Upper lobe of right lung (tissue), 1 donor: ENCODE measurements around the gene OPN1MW. TPM values are rescaled to one million over a fixed set of nuclear protein-coding genes. Genes with fewer than 3 reads are reported as not detected.
"Not testable (repeated sequence)": the region's sequence is repeated elsewhere in the genome, so short reads cannot be mapped to it uniquely, and the experiment has no call there.

Experiments
- ATAC-seq: fragments of 200-7000 bp; cut with Tn5 transposase; one replicate; pipeline ENCODE4 v1.9.1; 2020; ENCODE audit warnings: mild to moderate bottlenecking, moderate library complexity
- DNase-seq: peaks from one replicate; pipeline ENCODE4 v3.0.0-alpha.2; 2020
- H3K27ac ChIP-seq: fragments of 200-600 bp; one replicate; pipeline ENCODE4 v1.8.0; 2022
- H3K27me3 ChIP-seq: fragments of 200-600 bp; one replicate; pipeline ENCODE4 v1.8.0; 2022; ENCODE audit warnings: mild to moderate bottlenecking
- H3K36me3 ChIP-seq: fragments of 200-600 bp; one replicate; pipeline ENCODE4 v1.8.0; 2022
- H3K4me1 ChIP-seq: fragments of 200-600 bp; one replicate; pipeline ENCODE4 v1.8.0; 2022
- H3K4me3 ChIP-seq: fragments of 200-600 bp; one replicate; pipeline ENCODE4 v1.8.0; 2022; ENCODE audit warnings: mild to moderate bottlenecking
- H3K9me3 ChIP-seq: fragments of 200-600 bp; one replicate; pipeline ENCODE4 v1.8.0; 2022
- intact Hi-C: fragments of 100-400 bp; cut with DNase I; formaldehyde crosslinking; loops from one replicate; pipeline ENCODE4 v1.11.0; 2022
- long read RNA-seq: library from polyadenylated mRNA; unstranded; transcript quantifications from one replicate; pipeline ENCODE4 v2.0.0, GENCODE V29; 2021
- total RNA-seq: library from RNA; stranded (reverse); fragmentation: NEBNext Ultra II Directional; extraction: Animal tissue kit (Norgen Biotek cat#: 25700); gene quantifications from one replicate; pipeline ENCODE4 v1.2.1, GENCODE V29; 2021
- TF ChIP-seq, protein P1 (sequence below): fragments of 200-600 bp; IDR thresholded peaks from one replicate; pipeline ENCODE4 v1.8.0; 2022; ENCODE audit warnings: antibody characterized with exemption
- donor health status: DM: no; HTN: yes; CAD: no; lungs with severe emphysema.

The OPN1MW gene
- not detected for total RNA-seq
- long read RNA-seq: 0 reads

DNA sequence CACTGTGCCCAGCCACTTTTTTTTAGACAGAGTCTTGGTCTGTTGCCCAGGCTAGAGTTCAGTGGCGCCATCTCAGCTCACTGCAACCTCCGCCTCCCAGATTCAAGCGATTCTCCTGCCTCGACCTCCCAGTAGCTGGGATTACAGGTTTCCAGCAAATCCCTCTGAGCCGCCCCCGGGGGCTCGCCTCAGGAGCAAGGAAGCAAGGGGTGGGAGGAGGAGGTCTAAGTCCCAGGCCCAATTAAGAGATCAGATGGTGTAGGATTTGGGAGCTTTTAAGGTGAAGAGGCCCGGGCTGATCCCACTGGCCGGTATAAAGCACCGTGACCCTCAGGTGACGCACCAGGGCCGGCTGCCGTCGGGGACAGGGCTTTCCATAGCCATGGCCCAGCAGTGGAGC, at the start of gene OPN1MW:
OPN1MW (plus strand) TSS at position 301 of the 400 bp plus-strand sequence; CDS start at position 383, 82 bp downstream.
- H3K27ac ChIP-seq, DNase-seq, H3K4me1 ChIP-seq, H3K36me3 ChIP-seq, ATAC-seq, H3K4me3 ChIP-seq, H3K27me3 ChIP-seq, intact Hi-C loops, H3K9me3 ChIP-seq: not testable (repeated sequence)

- H3K4me1 ChIP-seq: peaks cover 3% of the 10 kb centered on the region
- H3K27me3 ChIP-seq: no peaks in the 10 kb centered on the region
- DNase-seq (no peak), ATAC-seq (no peak)
- H3K27ac ChIP-seq: no peak overlapping the region
- no peaks in the 10 kb centered on the region for H3K36me3 ChIP-seq
- TF ChIP-seq, protein P1, sequence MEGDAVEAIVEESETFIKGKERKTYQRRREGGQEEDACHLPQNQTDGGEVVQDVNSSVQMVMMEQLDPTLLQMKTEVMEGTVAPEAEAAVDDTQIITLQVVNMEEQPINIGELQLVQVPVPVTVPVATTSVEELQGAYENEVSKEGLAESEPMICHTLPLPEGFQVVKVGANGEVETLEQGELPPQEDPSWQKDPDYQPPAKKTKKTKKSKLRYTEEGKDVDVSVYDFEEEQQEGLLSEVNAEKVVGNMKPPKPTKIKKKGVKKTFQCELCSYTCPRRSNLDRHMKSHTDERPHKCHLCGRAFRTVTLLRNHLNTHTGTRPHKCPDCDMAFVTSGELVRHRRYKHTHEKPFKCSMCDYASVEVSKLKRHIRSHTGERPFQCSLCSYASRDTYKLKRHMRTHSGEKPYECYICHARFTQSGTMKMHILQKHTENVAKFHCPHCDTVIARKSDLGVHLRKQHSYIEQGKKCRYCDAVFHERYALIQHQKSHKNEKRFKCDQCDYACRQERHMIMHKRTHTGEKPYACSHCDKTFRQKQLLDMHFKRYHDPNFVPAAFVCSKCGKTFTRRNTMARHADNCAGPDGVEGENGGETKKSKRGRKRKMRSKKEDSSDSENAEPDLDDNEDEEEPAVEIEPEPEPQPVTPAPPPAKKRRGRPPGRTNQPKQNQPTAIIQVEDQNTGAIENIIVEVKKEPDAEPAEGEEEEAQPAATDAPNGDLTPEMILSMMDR: no peak
- intact Hi-C loops: no loop called here
- no peak overlapping the region for H3K4me3 ChIP-seq
- H3K9me3 ChIP-seq: no peaks in the 10 kb centered on the region
These were observed 46.8 kb upstream of the OPN1MW start for GRCh38 chrX:154135458-154136229.

- peak; percentile 95 for ATAC-seq
- peak; percentile 80 for DNase-seq
- intact Hi-C loops: no loop called here
- H3K36me3 ChIP-seq: no peaks in the 10 kb centered on the region
- H3K4me1 ChIP-seq: peaks cover 3% of the 10 kb centered on the region
- H3K27me3 ChIP-seq: no peaks in the 10 kb centered on the region
- TF ChIP-seq, protein P1: peak; percentile 81
- no peak overlapping the region for H3K27ac ChIP-seq
- no peaks in the 10 kb centered on the region for H3K9me3 ChIP-seq
- peak overlapping the region; percentile 37 for H3K4me3 ChIP-seq
These were observed 45.7 kb upstream of the OPN1MW start for GRCh38 chrX:154136627-154137161.

DNA sequence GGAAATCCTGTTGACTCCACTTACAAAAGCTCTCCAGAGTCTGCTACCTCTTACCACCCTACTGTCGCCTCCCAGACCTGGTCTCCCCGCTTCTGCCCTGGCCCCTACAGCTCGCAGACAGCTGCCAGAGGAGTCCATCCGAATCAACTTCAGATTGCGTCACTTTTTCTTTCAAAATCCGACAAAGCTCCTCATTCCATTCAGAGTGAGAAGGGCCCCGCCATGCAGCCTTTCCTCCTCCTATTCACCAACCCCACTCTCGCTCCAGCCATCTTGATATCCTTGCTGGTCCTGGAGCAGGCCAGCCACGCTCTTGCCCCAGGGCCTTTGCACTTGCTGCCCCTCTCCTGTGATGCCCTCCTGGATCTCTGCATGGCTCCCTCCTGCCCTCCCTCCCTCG, 43.5 kb upstream of the OPN1MW start:
- Histone ChIP-seq H3K27ac (no peak overlapping the region), H3K9me3 (no peaks in the 10 kb centered on the region), H3K4me1 (peaks cover 3% of the 10 kb centered on the region), H3K36me3 (no peaks in the 10 kb centered on the region), H3K27me3 (no peaks in the 10 kb centered on the region), H3K4me3 (no peak overlapping the region)
- intact Hi-C loops: no loop called here
- ATAC-seq: no peak
- DNase-seq: no peak
- TF ChIP-seq, protein P1: no peak

GRCh38 chrX:154140206-154140605, 42.2 kb upstream of the OPN1MW start:
- ATAC-seq: no peak
- no peak for DNase-seq
- no peaks in the 10 kb centered on the region for H3K27me3 ChIP-seq
- peaks cover 3% of the 10 kb centered on the region for H3K4me1 ChIP-seq
- no peaks in the 10 kb centered on the region for H3K9me3 ChIP-seq
- no peaks in the 10 kb centered on the region for H3K36me3 ChIP-seq
- intact Hi-C loops: no loop called here
- TF ChIP-seq, protein P1: no peak
- no peak overlapping the region for H3K27ac ChIP-seq
- H3K4me3 ChIP-seq: no peak overlapping the region

DNA sequence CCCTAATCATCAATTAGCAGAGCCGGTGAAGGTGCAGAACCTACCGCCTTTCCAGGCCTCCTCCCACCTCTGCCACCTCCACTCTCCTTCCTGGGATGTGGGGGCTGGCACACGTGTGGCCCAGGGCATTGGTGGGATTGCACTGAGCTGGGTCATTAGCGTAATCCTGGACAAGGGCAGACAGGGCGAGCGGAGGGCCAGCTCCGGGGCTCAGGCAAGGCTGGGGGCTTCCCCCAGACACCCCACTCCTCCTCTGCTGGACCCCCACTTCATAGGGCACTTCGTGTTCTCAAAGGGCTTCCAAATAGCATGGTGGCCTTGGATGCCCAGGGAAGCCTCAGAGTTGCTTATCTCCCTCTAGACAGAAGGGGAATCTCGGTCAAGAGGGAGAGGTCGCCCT, 41.7 kb upstream of the OPN1MW start:
- intact Hi-C loops: no loop called here
- H3K27ac ChIP-seq: no peak overlapping the region
- peaks cover 3% of the 10 kb centered on the region for H3K4me1 ChIP-seq
- no peaks in the 10 kb centered on the region for H3K36me3 ChIP-seq
- H3K9me3 ChIP-seq: no peaks in the 10 kb centered on the region
- no peak for ATAC-seq
- no peaks in the 10 kb centered on the region for H3K27me3 ChIP-seq
- no peak overlapping the region for H3K4me3 ChIP-seq
- no peak for DNase-seq
- TF ChIP-seq, protein P1: no peak
